Stimulated activated CD4-positive, alpha-beta T cell treated with anti-CD3 and anti-CD28 coated beads, Interleukin-15, amount 100 ng/mL, for 24 hours (primary cell): Measurements from ENCODE around the gene ERICH2.

ENCODE experiments used
- DNase-seq: peaks from one replicate; pipeline ENCODE4 v3.0.0-alpha.2; 2020

ERICH2 gene

GRCh38 chr2:170763232-170763631 lies 6.9 kb upstream of the ERICH2 start:
- no peak for DNase-seq

- DNase-seq = no peak
These were observed 5.3 kb upstream of the ERICH2 start for GRCh38 chr2:170764880-170765261.

- no peak for DNase-seq
These were observed 3.5 kb upstream of the ERICH2 start for GRCh38 chr2:170766693-170767092.

- DNase-seq = peak; percentile 79
These were observed 635 bp downstream of the ERICH2 start for GRCh38 chr2:170770606-170771420.

GRCh38 chr2:170771421-170771937 lies 1.3 kb downstream of the ERICH2 start:
- no peak for DNase-seq

GRCh38 chr2:170772295-170772694 lies 2.1 kb downstream of the ERICH2 start:
- DNase-seq = no peak

- DNase-seq = no peak
These were observed 3.9 kb downstream of the ERICH2 start for GRCh38 chr2:170774074-170774473.

GRCh38 chr2:170778900-170779299 lies 8.7 kb downstream of the ERICH2 start:
- DNase-seq = no peak

GRCh38 chr2:170779304-170779703 lies 9.1 kb downstream of the ERICH2 start:
- no peak for DNase-seq

- DNase-seq = no peak
These were observed 12.5 kb downstream of the ERICH2 start for GRCh38 chr2:170782673-170783072.

GRCh38 chr2:170783549-170783948 lies 13.4 kb downstream of the ERICH2 start:
- DNase-seq = no peak

GRCh38 chr2:170798996-170799395 lies 28.8 kb downstream of the ERICH2 start:
- no peak for DNase-seq

GRCh38 chr2:170806548-170806947 lies 36.4 kb downstream of the ERICH2 start:
- DNase-seq = no peak

- no peak for DNase-seq
These were observed 42.8 kb downstream of the ERICH2 start for GRCh38 chr2:170812710-170813600.

- peak; percentile 43 for DNase-seq
These were observed 43.7 kb downstream of the ERICH2 start for GRCh38 chr2:170813611-170814532.

- DNase-seq = no peak
These were observed 44.5 kb downstream of the ERICH2 start for GRCh38 chr2:170814533-170815230.

GRCh38 chr2:170815311-170815710 lies 45.1 kb downstream of the ERICH2 start:
- DNase-seq = no peak

GRCh38 chr2:170815746-170816503 lies 45.7 kb downstream of the ERICH2 start:
- DNase-seq = peak; percentile 81

GRCh38 chr2:170816504-170817092 lies 46.4 kb downstream of the ERICH2 start, which contains the start of gene GAD1:
TSS of gene GAD1 (plus strand) at chr2:170816887. CDS start at chr2:170818592, 1,705 bp downstream.
- DNase-seq = peak; percentile 85
